Ecto neural progenitor cell (in vitro differentiated cells): ENCODE results near the gene CDK5.

Experiments
- DNase-seq: peaks from one replicate; pipeline ENCODE4 v3.0.0-alpha.2; 2018; ENCODE audit warnings: low spot score

Gene CDK5

GRCh38 chr7:151057506-151057988 lies at the start of gene CDK5:
Gene CDK5 (minus strand): TSS chr7:151057897. CDS start chr7:151057848, 49 bp downstream.
- no peak for DNase-seq

- no peak for DNase-seq
Measured at GRCh38 chr7:151104411-151105235, 46.9 kb upstream of the CDK5 start.

GRCh38 chr7:151103973-151104372 lies 46.3 kb upstream of the CDK5 start:
- DNase-seq: no peak

- DNase-seq: no peak
Measured at GRCh38 chr7:151102991-151103390, 45.3 kb upstream of the CDK5 start.

- no peak for DNase-seq
Measured at GRCh38 chr7:151101621-151102396, 44.1 kb upstream of the CDK5 start.

GRCh38 chr7:151100921-151101320 lies 43.2 kb upstream of the CDK5 start:
- no peak for DNase-seq

GRCh38 chr7:151099486-151100211 lies 42.0 kb upstream of the CDK5 start:
- DNase-seq: no peak

GRCh38 chr7:151095828-151096475 lies 38.3 kb upstream of the CDK5 start:
- DNase-seq: no peak

GRCh38 chr7:151095123-151095797 lies 37.6 kb upstream of the CDK5 start:
- no peak for DNase-seq

- no peak for DNase-seq
Measured at GRCh38 chr7:151094675-151095074, 37.0 kb upstream of the CDK5 start.

- no peak for DNase-seq
Measured at GRCh38 chr7:151093748-151094147, 36.1 kb upstream of the CDK5 start.

- DNase-seq: no peak
Measured at GRCh38 chr7:151091988-151092387, 34.3 kb upstream of the CDK5 start.

- no peak for DNase-seq
Measured at GRCh38 chr7:151091431-151091830, 33.7 kb upstream of the CDK5 start.

- DNase-seq: no peak
Measured at GRCh38 chr7:151091003-151091402, 33.3 kb upstream of the CDK5 start.

GRCh38 chr7:151089893-151090730 lies 32.4 kb upstream of the CDK5 start:
- no peak for DNase-seq

GRCh38 chr7:151088856-151089699 lies 31.4 kb upstream of the CDK5 start:
- DNase-seq: peak; percentile 78

- no peak for DNase-seq
Measured at GRCh38 chr7:151088019-151088855, 30.5 kb upstream of the CDK5 start.

GRCh38 chr7:151087245-151088018 lies 29.7 kb upstream of the CDK5 start:
- DNase-seq: peak; percentile 74
